ENCODE data around the gene HMGN5. TPM values are rescaled to one million over a fixed set of nuclear protein-coding genes. Genes with fewer than 3 reads are reported as not detected.

Gene HMGN5
- polyA plus RNA-seq (2013): 6.1 and 6.3 TPM in 2 replicates

- H3K36me3 ChIP-seq (ENCODE audit: control insufficient read depth in 1 of 2, insufficient read depth in 2 of 2, low read length in 2 of 2): no peaks in the 10 kb centered on the region
- H2BK12ac ChIP-seq (ENCODE audit: low read length): no peak within 1 kb of the TSS
- WGBS (ENCODE audit: extremely low coverage, insufficient coverage, insufficient read length): no CpG with 5 or more reads among the region's 23 CpGs
- peaks cover 3% of the 10 kb centered on the region for H3K79me1 ChIP-seq (ENCODE audit: low read length)
- peak within 1 kb of the TSS; percentile 77 for H3K4me3 ChIP-seq (ENCODE audit: low read depth, low read length)
- H3K4ac ChIP-seq (ENCODE audit: low read depth, low read length): no peak within 1 kb of the TSS
- H2BK5ac ChIP-seq (ENCODE audit: low read depth, low read length, poor library complexity): peak within 1 kb of the TSS; percentile 73
- peak within 1 kb of the TSS; percentile 75 for H3K18ac ChIP-seq (ENCODE audit: low read length)
- H3K79me2 ChIP-seq (ENCODE audit: control insufficient read depth, insufficient read depth, low read length, poor library complexity): peaks cover 2% of the 10 kb centered on the region
- H4K12ac ChIP-seq (ENCODE audit: low read depth, low read length): peak within 1 kb of the TSS; percentile 75
- no peaks in the 10 kb centered on the region for H3K4me1 ChIP-seq (ENCODE audit: control insufficient read depth in 1 of 2, insufficient read depth in 2 of 2, low read length in 2 of 2)
- peak within 1 kb of the TSS; percentile 82 for H3K14ac ChIP-seq (ENCODE audit: low read length)
- no peaks in the 10 kb centered on the region for H3K9me3 ChIP-seq (ENCODE audit: insufficient read depth, low read depth, low read length)
- peak within 1 kb of the TSS; percentile 34 for H3K27ac ChIP-seq (ENCODE audit: low read depth, low read length)
- no peaks in the 10 kb centered on the region for H3K27me3 ChIP-seq (ENCODE audit: insufficient read depth, low read length)
- no peak within 1 kb of the TSS for H2BK120ac ChIP-seq (ENCODE audit: insufficient read depth, low read length, poor library complexity)
- peak; percentile 3 to 17 for DNase-seq
- peak within 1 kb of the TSS; percentile 73 for H3K9ac ChIP-seq (ENCODE audit: low read length)
- peak within 1 kb of the TSS; percentile 84 for H3K4me2 ChIP-seq (ENCODE audit: low read length)
- H4K8ac ChIP-seq (ENCODE audit: low read depth, low read length): peak within 1 kb of the TSS; percentile 90
- peak within 1 kb of the TSS; percentile 60 for H2AFZ ChIP-seq (ENCODE audit: insufficient read depth, low read length, poor library complexity)
- no peak within 1 kb of the TSS for H2AK5ac ChIP-seq (ENCODE audit: low read length)
- no peak within 1 kb of the TSS for H3K23ac ChIP-seq (ENCODE audit: low read length)
- peak within 1 kb of the TSS; percentile 47 for H4K91ac ChIP-seq (ENCODE audit: low read depth, low read length)
Observed at GRCh38 chrX:81201671-81202455, at the start of gene HMGN5, which contains the start of gene SH3BGRL. Gene HMGN5 (minus strand): TSS chrX:81201913. CDS start chrX:81121549, 80,364 bp downstream. Gene SH3BGRL (plus strand): TSS chrX:81202102. CDS start chrX:81202201, 99 bp downstream.

GRCh38 chrX:81241753-81242152 lies 40.0 kb upstream of the HMGN5 start:
- no peak overlapping the region for H4K91ac ChIP-seq (ENCODE audit: low read depth, low read length)

GRCh38 chrX:81240701-81241331 lies 39.1 kb upstream of the HMGN5 start:
- H3K4ac ChIP-seq (ENCODE audit: low read depth, low read length): no peak overlapping the region
- H3K9me3 ChIP-seq (ENCODE audit: insufficient read depth, low read depth, low read length): peaks cover 2% of the 10 kb centered on the region
- H3K79me2 ChIP-seq (ENCODE audit: control insufficient read depth, insufficient read depth, low read length, poor library complexity): no peaks in the 10 kb centered on the region
- H3K79me1 ChIP-seq (ENCODE audit: low read length): no peaks in the 10 kb centered on the region
- no CpG with 5 or more reads among the region's 4 CpGs for WGBS (ENCODE audit: extremely low coverage, insufficient coverage, insufficient read length)
- H3K4me2 ChIP-seq (ENCODE audit: low read length): no peak overlapping the region
- no peak overlapping the region for H2BK12ac ChIP-seq (ENCODE audit: low read length)
- H3K27ac ChIP-seq (ENCODE audit: low read depth, low read length): no peak overlapping the region
- H3K36me3 ChIP-seq (ENCODE audit: control insufficient read depth in 1 of 2, insufficient read depth in 2 of 2, low read length in 2 of 2): peaks cover 2 to 4% of the 10 kb centered on the region in 2 experiments
- DNase-seq: no peak
- H3K4me3 ChIP-seq (ENCODE audit: low read depth, low read length): no peak overlapping the region
- H4K12ac ChIP-seq (ENCODE audit: low read depth, low read length): no peak overlapping the region
- no peak overlapping the region for H3K14ac ChIP-seq (ENCODE audit: low read length)
- H2AK5ac ChIP-seq (ENCODE audit: low read length): no peak overlapping the region
- no peaks in the 10 kb centered on the region for H3K27me3 ChIP-seq (ENCODE audit: insufficient read depth, low read length)
- H2AFZ ChIP-seq (ENCODE audit: insufficient read depth, low read length, poor library complexity): no peak overlapping the region
- H3K9ac ChIP-seq (ENCODE audit: low read length): no peak overlapping the region
- no peak overlapping the region for H4K8ac ChIP-seq (ENCODE audit: low read depth, low read length)
- H3K23ac ChIP-seq (ENCODE audit: low read length): no peak overlapping the region
- no peak overlapping the region for H2BK5ac ChIP-seq (ENCODE audit: low read depth, low read length, poor library complexity)
- no peak overlapping the region for H3K18ac ChIP-seq (ENCODE audit: low read length)
- H4K91ac ChIP-seq (ENCODE audit: low read depth, low read length): no peak overlapping the region
- H3K4me1 ChIP-seq (ENCODE audit: control insufficient read depth in 1 of 2, insufficient read depth in 2 of 2, low read length in 2 of 2): peaks cover 0 to 5% of the 10 kb centered on the region in 2 experiments
- no peak overlapping the region for H2BK120ac ChIP-seq (ENCODE audit: insufficient read depth, low read length, poor library complexity)

More at GRCh38 chrX:81241753-81242152, 40.0 kb upstream of the HMGN5 start:
- no peak overlapping the region for H2AK5ac ChIP-seq (ENCODE audit: low read length)
- no peak overlapping the region for H3K27ac ChIP-seq (ENCODE audit: low read depth, low read length)
- H2AFZ ChIP-seq (ENCODE audit: insufficient read depth, low read length, poor library complexity): no peak overlapping the region
- H3K4me3 ChIP-seq (ENCODE audit: low read depth, low read length): no peak overlapping the region
- no peak overlapping the region for H3K23ac ChIP-seq (ENCODE audit: low read length)
- no peak overlapping the region for H3K14ac ChIP-seq (ENCODE audit: low read length)
- no peak overlapping the region for H2BK5ac ChIP-seq (ENCODE audit: low read depth, low read length, poor library complexity)
- no peak for DNase-seq
- no peaks in the 10 kb centered on the region for H3K27me3 ChIP-seq (ENCODE audit: insufficient read depth, low read length)
- no peak overlapping the region for H4K8ac ChIP-seq (ENCODE audit: low read depth, low read length)
- no peak overlapping the region for H3K9ac ChIP-seq (ENCODE audit: low read length)
- H2BK120ac ChIP-seq (ENCODE audit: insufficient read depth, low read length, poor library complexity): no peak overlapping the region
- H3K79me1 ChIP-seq (ENCODE audit: low read length): no peaks in the 10 kb centered on the region
- no peak overlapping the region for H3K18ac ChIP-seq (ENCODE audit: low read length)
- H3K9me3 ChIP-seq (ENCODE audit: insufficient read depth, low read depth, low read length): peaks cover 2% of the 10 kb centered on the region
- H4K12ac ChIP-seq (ENCODE audit: low read depth, low read length): no peak overlapping the region
- H3K4me1 ChIP-seq (ENCODE audit: control insufficient read depth in 1 of 2, insufficient read depth in 2 of 2, low read length in 2 of 2): peaks cover 0 to 5% of the 10 kb centered on the region in 2 experiments
- no peaks in the 10 kb centered on the region for H3K79me2 ChIP-seq (ENCODE audit: control insufficient read depth, insufficient read depth, low read length, poor library complexity)
- peaks cover 2 to 4% of the 10 kb centered on the region in 2 experiments for H3K36me3 ChIP-seq (ENCODE audit: control insufficient read depth in 1 of 2, insufficient read depth in 2 of 2, low read length in 2 of 2)
- H3K4ac ChIP-seq (ENCODE audit: low read depth, low read length): no peak overlapping the region
- H3K4me2 ChIP-seq (ENCODE audit: low read length): no peak overlapping the region
- no CpG with 5 or more reads among the region's 7 CpGs for WGBS (ENCODE audit: extremely low coverage, insufficient coverage, insufficient read length)
- H2BK12ac ChIP-seq (ENCODE audit: low read length): no peak overlapping the region

GRCh38 chrX:81238166-81238565 lies 36.5 kb upstream of the HMGN5 start:
- peaks cover 2 to 4% of the 10 kb centered on the region in 2 experiments for H3K36me3 ChIP-seq (ENCODE audit: control insufficient read depth in 1 of 2, insufficient read depth in 2 of 2, low read length in 2 of 2)
- H4K12ac ChIP-seq (ENCODE audit: low read depth, low read length): no peak overlapping the region
- H3K4me2 ChIP-seq (ENCODE audit: low read length): no peak overlapping the region
- WGBS (ENCODE audit: extremely low coverage, insufficient coverage, insufficient read length): no CpG with 5 or more reads among the region's 4 CpGs
- no peak overlapping the region for H2BK12ac ChIP-seq (ENCODE audit: low read length)
- no peak overlapping the region for H3K4me3 ChIP-seq (ENCODE audit: low read depth, low read length)
- no peak overlapping the region for H2AFZ ChIP-seq (ENCODE audit: insufficient read depth, low read length, poor library complexity)
- no peak for DNase-seq
- no peak overlapping the region for H3K18ac ChIP-seq (ENCODE audit: low read length)
- no peaks in the 10 kb centered on the region for H3K79me1 ChIP-seq (ENCODE audit: low read length)
- H4K91ac ChIP-seq (ENCODE audit: low read depth, low read length): no peak overlapping the region
- no peak overlapping the region for H3K4ac ChIP-seq (ENCODE audit: low read depth, low read length)
- no peak overlapping the region for H4K8ac ChIP-seq (ENCODE audit: low read depth, low read length)
- no peak overlapping the region for H3K14ac ChIP-seq (ENCODE audit: low read length)
- H3K79me2 ChIP-seq (ENCODE audit: control insufficient read depth, insufficient read depth, low read length, poor library complexity): no peaks in the 10 kb centered on the region
- H3K23ac ChIP-seq (ENCODE audit: low read length): no peak overlapping the region
- H3K27me3 ChIP-seq (ENCODE audit: insufficient read depth, low read length): no peaks in the 10 kb centered on the region
- no peak overlapping the region for H3K9ac ChIP-seq (ENCODE audit: low read length)
- H2BK5ac ChIP-seq (ENCODE audit: low read depth, low read length, poor library complexity): no peak overlapping the region
- no peak overlapping the region for H2BK120ac ChIP-seq (ENCODE audit: insufficient read depth, low read length, poor library complexity)
- H3K9me3 ChIP-seq (ENCODE audit: insufficient read depth, low read depth, low read length): peaks cover 2% of the 10 kb centered on the region
- H3K27ac ChIP-seq (ENCODE audit: low read depth, low read length): no peak overlapping the region
- H2AK5ac ChIP-seq (ENCODE audit: low read length): no peak overlapping the region
- peaks cover 0 to 5% of the 10 kb centered on the region in 2 experiments for H3K4me1 ChIP-seq (ENCODE audit: control insufficient read depth in 1 of 2, insufficient read depth in 2 of 2, low read length in 2 of 2)

Measured in trophoblast cell (in vitro differentiated cells and primary cell).